ENCODE measurements around the gene AUTS2.

The AUTS2 gene

DNA sequence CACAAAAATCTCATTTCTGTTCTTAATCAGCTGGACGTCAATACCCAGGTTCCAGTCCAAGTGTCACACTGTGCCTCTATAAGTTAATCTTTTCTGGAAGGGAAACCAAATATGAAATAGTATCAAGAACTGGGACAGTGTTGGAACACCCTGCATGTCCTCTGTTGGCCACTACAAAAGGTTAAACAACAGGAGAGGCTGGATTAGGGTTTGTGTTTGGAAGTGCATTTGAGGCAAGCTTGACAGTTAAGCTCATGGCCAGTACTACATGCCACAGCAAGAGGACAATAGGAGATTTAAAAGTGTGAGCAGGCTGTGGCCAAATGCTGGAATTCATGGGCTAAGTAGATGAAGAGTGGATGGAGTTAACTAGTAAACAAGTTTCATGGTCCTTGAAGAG, 751.5 kb downstream of the AUTS2 start (continued):
- TF ChIP-seq, protein P1, sequence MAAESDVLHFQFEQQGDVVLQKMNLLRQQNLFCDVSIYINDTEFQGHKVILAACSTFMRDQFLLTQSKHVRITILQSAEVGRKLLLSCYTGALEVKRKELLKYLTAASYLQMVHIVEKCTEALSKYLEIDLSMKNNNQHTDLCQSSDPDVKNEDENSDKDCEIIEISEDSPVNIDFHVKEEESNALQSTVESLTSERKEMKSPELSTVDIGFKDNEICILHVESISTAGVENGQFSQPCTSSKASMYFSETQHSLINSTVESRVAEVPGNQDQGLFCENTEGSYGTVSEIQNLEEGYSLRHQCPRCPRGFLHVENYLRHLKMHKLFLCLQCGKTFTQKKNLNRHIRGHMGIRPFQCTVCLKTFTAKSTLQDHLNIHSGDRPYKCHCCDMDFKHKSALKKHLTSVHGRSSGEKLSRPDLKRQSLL (tag by site-specific recombination; IDR thresholded peaks at IDR 0.05) = no peak

DNA sequence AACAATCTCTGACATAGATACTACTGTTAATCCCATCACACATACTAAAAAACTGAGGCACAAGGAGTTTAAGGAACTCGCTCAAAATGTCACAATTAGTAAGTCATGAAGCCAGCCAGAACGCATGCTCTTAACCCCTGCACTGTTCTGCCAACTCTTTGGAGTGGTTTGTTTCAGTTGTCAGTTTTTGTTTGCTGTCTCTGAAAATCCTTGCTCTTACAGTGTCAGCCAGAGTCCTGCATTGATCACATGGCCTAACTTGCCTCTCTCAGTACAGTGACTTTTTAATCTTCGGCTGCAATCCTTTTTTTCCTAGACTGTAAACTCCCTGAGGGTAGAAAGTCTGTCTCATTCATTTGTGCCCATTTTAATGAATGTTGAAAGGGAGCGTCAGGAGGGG, 753.8 kb downstream of the AUTS2 start:
- TF ChIP-seq, protein P2, sequence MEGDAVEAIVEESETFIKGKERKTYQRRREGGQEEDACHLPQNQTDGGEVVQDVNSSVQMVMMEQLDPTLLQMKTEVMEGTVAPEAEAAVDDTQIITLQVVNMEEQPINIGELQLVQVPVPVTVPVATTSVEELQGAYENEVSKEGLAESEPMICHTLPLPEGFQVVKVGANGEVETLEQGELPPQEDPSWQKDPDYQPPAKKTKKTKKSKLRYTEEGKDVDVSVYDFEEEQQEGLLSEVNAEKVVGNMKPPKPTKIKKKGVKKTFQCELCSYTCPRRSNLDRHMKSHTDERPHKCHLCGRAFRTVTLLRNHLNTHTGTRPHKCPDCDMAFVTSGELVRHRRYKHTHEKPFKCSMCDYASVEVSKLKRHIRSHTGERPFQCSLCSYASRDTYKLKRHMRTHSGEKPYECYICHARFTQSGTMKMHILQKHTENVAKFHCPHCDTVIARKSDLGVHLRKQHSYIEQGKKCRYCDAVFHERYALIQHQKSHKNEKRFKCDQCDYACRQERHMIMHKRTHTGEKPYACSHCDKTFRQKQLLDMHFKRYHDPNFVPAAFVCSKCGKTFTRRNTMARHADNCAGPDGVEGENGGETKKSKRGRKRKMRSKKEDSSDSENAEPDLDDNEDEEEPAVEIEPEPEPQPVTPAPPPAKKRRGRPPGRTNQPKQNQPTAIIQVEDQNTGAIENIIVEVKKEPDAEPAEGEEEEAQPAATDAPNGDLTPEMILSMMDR (tag by site-specific recombination; IDR thresholded peaks at IDR 0.05) = no peak
- TF ChIP-seq ZNF37A (tag by site-specific recombination; IDR thresholded peaks at IDR 0.05) = no peak
- TF ChIP-seq, protein P3, sequence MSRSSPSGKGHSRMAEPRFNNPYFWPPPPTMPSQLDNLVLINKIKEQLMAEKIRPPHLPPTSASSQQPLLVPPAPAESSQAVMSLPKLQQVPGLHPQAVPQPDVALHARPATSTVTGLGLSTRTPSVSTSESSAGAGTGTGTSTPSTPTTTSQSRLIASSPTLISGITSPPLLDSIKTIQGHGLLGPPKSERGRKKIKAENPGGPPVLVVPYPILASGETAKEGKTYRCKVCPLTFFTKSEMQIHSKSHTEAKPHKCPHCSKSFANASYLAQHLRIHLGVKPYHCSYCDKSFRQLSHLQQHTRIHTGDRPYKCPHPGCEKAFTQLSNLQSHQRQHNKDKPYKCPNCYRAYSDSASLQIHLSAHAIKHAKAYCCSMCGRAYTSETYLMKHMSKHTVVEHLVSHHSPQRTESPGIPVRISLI (tag by site-specific recombination; IDR thresholded peaks at IDR 0.05) = no peak
- TF ChIP-seq GLI4 (tag by site-specific recombination; IDR thresholded peaks at IDR 0.05) = no peak
- no peak for TF ChIP-seq ZNF529 (tag by site-specific recombination; IDR thresholded peaks at IDR 0.05; ENCODE audit: insufficient replicate concordance)
- TF ChIP-seq ZNF624 (tag by site-specific recombination; IDR thresholded peaks at IDR 0.05) = no peak
- TF ChIP-seq ZNF677 (tag by site-specific recombination; IDR thresholded peaks at IDR 0.05) = no peak
- TF ChIP-seq ZNF658 (tag by site-specific recombination; IDR thresholded peaks at IDR 0.05) = no peak
- no peak for TF ChIP-seq ZNF155 (tag by site-specific recombination; IDR thresholded peaks at IDR 0.05)
- TF ChIP-seq ZNF214 (tag by site-specific recombination; IDR thresholded peaks at IDR 0.05; ENCODE audit: borderline replicate concordance) = no peak
- TF ChIP-seq, protein P4, sequence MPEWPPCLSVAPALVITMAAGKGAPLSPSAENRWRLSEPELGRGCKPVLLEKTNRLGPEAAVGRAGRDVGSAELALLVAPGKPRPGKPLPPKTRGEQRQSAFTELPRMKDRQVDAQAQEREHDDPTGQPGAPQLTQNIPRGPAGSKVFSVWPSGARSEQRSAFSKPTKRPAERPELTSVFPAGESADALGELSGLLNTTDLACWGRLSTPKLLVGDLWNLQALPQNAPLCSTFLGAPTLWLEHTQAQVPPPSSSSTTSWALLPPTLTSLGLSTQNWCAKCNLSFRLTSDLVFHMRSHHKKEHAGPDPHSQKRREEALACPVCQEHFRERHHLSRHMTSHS (tag by site-specific recombination; IDR thresholded peaks at IDR 0.05) = no peak
- TF ChIP-seq ZNF280D (tag by site-specific recombination; IDR thresholded peaks at IDR 0.05) = no peak
- no peak for TF ChIP-seq ZNF426 (tag by site-specific recombination; IDR thresholded peaks at IDR 0.05)
- no peak for TF ChIP-seq ZNF239 (tag by site-specific recombination; IDR thresholded peaks at IDR 0.05)
- TF ChIP-seq ZNF274 (IDR thresholded peaks at IDR 0.05; ENCODE audit: low read length) = no peak
- no peak for TF ChIP-seq ZNF274 (tag by site-specific recombination; IDR thresholded peaks at IDR 0.05; ENCODE audit: borderline replicate concordance)
- no peak for TF ChIP-seq ZNF23 (tag by site-specific recombination; IDR thresholded peaks at IDR 0.05; ENCODE audit: borderline replicate concordance)
- ChIA-PET CTCF (no interaction called here), POLR2A (no interaction called here)
- Histone ChIP-seq H3K36me3 (ENCODE audit: control insufficient read depth in 2 of 2, insufficient read depth in 1 of 2, low read length in 2 of 2) (no peaks in the 10 kb centered on the region), H3K9me3 (ENCODE audit: control insufficient read depth, insufficient read depth, low read depth, low read length) (no peaks in the 10 kb centered on the region), H3K4me1 (ENCODE audit: control insufficient read depth, insufficient read depth, low read length) (peaks cover 21% of the 10 kb centered on the region), H3K4me3 (ENCODE audit: low read depth, low read length) (no peak overlapping the region), H3K27ac (ENCODE audit: extremely low read depth, low read depth, low read length) (no peak overlapping the region)
